Measurements from ENCODE around the gene ZNF536.
"Not testable (repeated sequence)": the region's sequence is repeated elsewhere in the genome, so short reads cannot be mapped to it uniquely, and the experiment has no call there.

DNA sequence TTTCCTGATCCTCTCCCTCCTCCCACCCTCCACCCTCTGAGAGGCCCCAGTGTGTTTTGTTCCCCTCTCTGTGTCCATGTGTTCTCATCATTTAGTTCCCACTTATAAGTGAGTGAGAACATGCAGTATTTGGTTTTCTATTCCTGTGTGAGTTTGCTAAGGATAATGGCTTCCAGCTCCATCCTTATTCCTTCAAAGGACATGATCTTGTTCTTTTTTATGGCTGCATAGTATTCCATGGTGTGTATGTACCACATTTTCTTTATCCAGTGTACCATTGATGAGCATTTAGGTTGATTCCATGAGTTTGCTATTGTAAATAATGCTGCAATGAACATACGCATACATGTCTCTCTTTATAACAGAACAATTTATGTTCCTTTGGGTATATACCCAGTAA is 25.7 kb upstream of the ZNF536 start:
- not testable (repeated sequence) for TF ChIP-seq CTCF, POLR2A (IDR thresholded peaks at IDR 0.05)
